ENCODE measurements around the gene SPEG.

The SPEG gene

GRCh38 chr2:219418155-219419011, 16.3 kb upstream of the SPEG start, which contains the start of gene DES:
DES (plus strand) TSS chr2:219418377; CDS start chr2:219418463, 86 bp downstream.
- TF ChIP-seq ISL1 (CRISPR knock-in tag; IDR thresholded peaks at IDR 0.05) (no peak), PATZ1 (CRISPR knock-in tag; IDR thresholded peaks at IDR 0.05; ENCODE audit: borderline replicate concordance) (no peak), ZC3H10 (CRISPR knock-in tag; IDR thresholded peaks at IDR 0.05) (no peak), PPARA (CRISPR knock-in tag; IDR thresholded peaks at IDR 0.05; ENCODE audit: borderline replicate concordance) (no peak), ESRRG (CRISPR knock-in tag; IDR thresholded peaks at IDR 0.05) (no peak), OSR1 (CRISPR knock-in tag; IDR thresholded peaks at IDR 0.05) (no peak), SNAI2 (CRISPR knock-in tag; IDR thresholded peaks at IDR 0.05) (no peak), CSDC2 (CRISPR knock-in tag; IDR thresholded peaks at IDR 0.05) (no peak), TCF4 (CRISPR knock-in tag; IDR thresholded peaks at IDR 0.05; ENCODE audit: borderline replicate concordance) (no peak), TOX (CRISPR knock-in tag; IDR thresholded peaks at IDR 0.05; ENCODE audit: borderline replicate concordance) (no peak), CREB5 (CRISPR knock-in tag; IDR thresholded peaks at IDR 0.05; ENCODE audit: low read depth) (no peak), BACH2 (CRISPR knock-in tag; IDR thresholded peaks at IDR 0.05; ENCODE audit: borderline replicate concordance) (no peak)
- ATAC-seq: no peak

GRCh38 chr2:219419012-219419324, 15.7 kb upstream of the SPEG start:
- TF ChIP-seq TOX (CRISPR knock-in tag; IDR thresholded peaks at IDR 0.05; ENCODE audit: borderline replicate concordance) (no peak), TCF4 (CRISPR knock-in tag; IDR thresholded peaks at IDR 0.05; ENCODE audit: borderline replicate concordance) (no peak), ZNF70 (CRISPR knock-in tag; IDR thresholded peaks at IDR 0.05) (no peak), ZC3H10 (CRISPR knock-in tag; IDR thresholded peaks at IDR 0.05) (no peak), ZFP30 (CRISPR knock-in tag; IDR thresholded peaks at IDR 0.05) (no peak), PATZ1 (CRISPR knock-in tag; IDR thresholded peaks at IDR 0.05; ENCODE audit: borderline replicate concordance) (no peak), RARB (CRISPR knock-in tag; IDR thresholded peaks at IDR 0.05) (no peak), SNAI2 (CRISPR knock-in tag; IDR thresholded peaks at IDR 0.05) (no peak), ISL1 (CRISPR knock-in tag; IDR thresholded peaks at IDR 0.05) (no peak), OSR1 (CRISPR knock-in tag; IDR thresholded peaks at IDR 0.05) (no peak)

GRCh38 chr2:219419331-219420197, 15.1 kb upstream of the SPEG start:
- no peak for ATAC-seq
- no peak for TF ChIP-seq ZNF565 (CRISPR knock-in tag; conservative IDR thresholded peaks at IDR 0.05; ENCODE audit: low read depth)
- TF ChIP-seq BACH2 (CRISPR knock-in tag; IDR thresholded peaks at IDR 0.05; ENCODE audit: borderline replicate concordance): no peak
- no peak for TF ChIP-seq RARB (CRISPR knock-in tag; IDR thresholded peaks at IDR 0.05)
- TF ChIP-seq TSHZ2 (CRISPR knock-in tag; IDR thresholded peaks at IDR 0.05): no peak
- TF ChIP-seq CREB5 (CRISPR knock-in tag; IDR thresholded peaks at IDR 0.05; ENCODE audit: low read depth): no peak
- no peak for TF ChIP-seq GLIS3 (CRISPR knock-in tag; IDR thresholded peaks at IDR 0.05)
- TF ChIP-seq ESRRG (CRISPR knock-in tag; IDR thresholded peaks at IDR 0.05): no peak
- no peak for TF ChIP-seq POU6F1 (CRISPR knock-in tag; IDR thresholded peaks at IDR 0.05; ENCODE audit: borderline replicate concordance, low read depth)
- no peak for TF ChIP-seq CSRNP3 (CRISPR knock-in tag; IDR thresholded peaks at IDR 0.05)
- TF ChIP-seq OSR1 (CRISPR knock-in tag; IDR thresholded peaks at IDR 0.05): no peak
- TF ChIP-seq TCF4 (CRISPR knock-in tag; IDR thresholded peaks at IDR 0.05; ENCODE audit: borderline replicate concordance): no peak
- TF ChIP-seq ZC3H10 (CRISPR knock-in tag; IDR thresholded peaks at IDR 0.05): no peak
- no peak for TF ChIP-seq CSDC2 (CRISPR knock-in tag; IDR thresholded peaks at IDR 0.05)

More at GRCh38 chr2:219419012-219419324, 15.7 kb upstream of the SPEG start:
- ATAC-seq: no peak

Data from SK-N-SH treated with all-trans-retinoic acid at 6 μM for 48 hours (cell line).